GM19240 (cell line): Measurements from ENCODE around the gene GRIA1.

ENCODE experiments used
- DNase-seq: peaks from one replicate; pipeline ENCODE4 v3.0.0; 2011; ENCODE audit warnings: low spot score; ENCODE audit not compliant: insufficient read length

Gene GRIA1

GRCh38 chr5:153658606-153659005 lies 168.1 kb downstream of the GRIA1 start:
- no peak for DNase-seq

GRCh38 chr5:153659039-153659736 lies 168.7 kb downstream of the GRIA1 start:
- DNase-seq: no peak

- DNase-seq: no peak
Measured at GRCh38 chr5:153660919-153661318, 170.4 kb downstream of the GRIA1 start.

- DNase-seq: no peak
Measured at GRCh38 chr5:153661897-153662296, 171.4 kb downstream of the GRIA1 start.

GRCh38 chr5:153670101-153670500 lies 179.6 kb downstream of the GRIA1 start:
- DNase-seq: no peak

GRCh38 chr5:153671653-153672346 lies 181.3 kb downstream of the GRIA1 start:
- DNase-seq: no peak

- DNase-seq: no peak
Measured at GRCh38 chr5:153672347-153673090, 182.0 kb downstream of the GRIA1 start.

- no peak for DNase-seq
Measured at GRCh38 chr5:153674356-153674755, 183.9 kb downstream of the GRIA1 start.

- no peak for DNase-seq
Measured at GRCh38 chr5:153676406-153676805, 185.9 kb downstream of the GRIA1 start.

GRCh38 chr5:153676821-153677220 lies 186.4 kb downstream of the GRIA1 start:
- no peak for DNase-seq

- DNase-seq: no peak
Measured at GRCh38 chr5:153678617-153679329, 188.3 kb downstream of the GRIA1 start.

GRCh38 chr5:153690236-153690635 lies 199.8 kb downstream of the GRIA1 start:
- DNase-seq: no peak

- no peak for DNase-seq
Measured at GRCh38 chr5:153696256-153696655, 205.8 kb downstream of the GRIA1 start.

GRCh38 chr5:153699035-153699434 lies 208.6 kb downstream of the GRIA1 start:
- DNase-seq: no peak

- no peak for DNase-seq
Measured at GRCh38 chr5:153700940-153701339, 210.5 kb downstream of the GRIA1 start.

GRCh38 chr5:153702265-153702664 lies 211.8 kb downstream of the GRIA1 start:
- DNase-seq: no peak

- no peak for DNase-seq
Measured at GRCh38 chr5:153704110-153704509, 213.6 kb downstream of the GRIA1 start.

- DNase-seq: no peak
Measured at GRCh38 chr5:153707626-153708025, 217.2 kb downstream of the GRIA1 start.

GRCh38 chr5:153711755-153712154 lies 221.3 kb downstream of the GRIA1 start:
- no peak for DNase-seq

- DNase-seq: no peak
Measured at GRCh38 chr5:153712946-153713345, 222.5 kb downstream of the GRIA1 start.

- no peak for DNase-seq
Measured at GRCh38 chr5:153713943-153714342, 223.5 kb downstream of the GRIA1 start.

GRCh38 chr5:153714798-153715197 lies 224.3 kb downstream of the GRIA1 start:
- DNase-seq: no peak
